GM23248 (cell line): ENCODE data around the gene UBASH3B.

Source experiments
- EZH2 ChIP-seq: fragments of 200-600 bp; sonication (generic); IDR thresholded peaks from 2 replicates; pipeline ENCODE4 v1.6.1; 2018; ENCODE audit warnings: antibody characterized with exemption, mild to moderate bottlenecking; ENCODE audit not compliant: insufficient read depth, poor library complexity, severe bottlenecking
- EZH2phosphoT487 ChIP-seq: fragments of 200-600 bp; sonication (generic); IDR thresholded peaks from 2 replicates; pipeline ENCODE4 v1.6.1; 2018; ENCODE audit warnings: antibody characterized with exemption, moderate library complexity, mild to moderate bottlenecking, low read depth; ENCODE audit not compliant: insufficient read depth

- TF ChIP-seq EZH2 (no peak), EZH2phosphoT487 (no peak)
Observed at GRCh38 chr11:122784325-122784955, 128.9 kb downstream of the UBASH3B start.
